H1 (cell line): ENCODE results near the gene CCDC178. TPM values are rescaled to one million over a fixed set of nuclear protein-coding genes. Genes with fewer than 3 reads are reported as not detected.

Source experiments
- CTCF ChIA-PET: fragments of 300-600 bp; sonication (Branson Sonifier 250); formaldehyde crosslinking; loops from one replicate; lab custom pipeline; 2021; ENCODE audit not compliant: partially characterized antibody; lab: Charles Lee
- POLR2A ChIA-PET: fragments of 300-600 bp; sonication (Branson Sonifier 250); formaldehyde crosslinking; loops from one replicate; lab custom pipeline; 2021; ENCODE audit warnings: inconsistent platforms; ENCODE audit not compliant: partially characterized antibody; lab: Charles Lee
- DNase-seq, 2 experiments: peaks; one replicate each; pipeline versions ENCODE4 v3.0.0 to v3.0.0-alpha.2; 2010 to 2022; ENCODE audit warnings: low spot score in 2 of 2, low read depth in 1 of 2, mixed read lengths in 1 of 2
- FAIRE-seq: peaks from 2 replicates; lab custom pipeline; 2011; peaks lifted over from hg19 to GRCh38; lab: Jason Lieb, UNC
- H2AFZ ChIP-seq: 2 replicates; pipeline ENCODE4 v1.8.1; 2012; ENCODE audit warnings: low read length, inconsistent platforms
- H2AK5ac ChIP-seq: 2 replicates; pipeline ENCODE4 v1.6.1; 2013; ENCODE audit warnings: low read depth, low read length
- H2BK120ac ChIP-seq: replicated peaks from 2 replicates; pipeline ENCODE3; 2013; ENCODE audit warnings: low read depth, low read length, inconsistent platforms
- H2BK12ac ChIP-seq: 2 replicates; pipeline ENCODE4 v1.6.1; 2013; ENCODE audit warnings: low read depth, low read length
- H2BK15ac ChIP-seq: 2 replicates; pipeline ENCODE4 v1.6.1; 2013; ENCODE audit warnings: low read length
- H2BK20ac ChIP-seq: 2 replicates; pipeline ENCODE4 v1.6.1; 2013; ENCODE audit warnings: low read length
- H2BK5ac ChIP-seq: 2 replicates; pipeline ENCODE4 v1.6.1; 2013; ENCODE audit warnings: low read depth, low read length
- H3K14ac ChIP-seq: 2 replicates; pipeline ENCODE4 v1.6.1; 2013; ENCODE audit warnings: inconsistent platforms; ENCODE audit not compliant: insufficient read length
- H3K18ac ChIP-seq: 2 replicates; pipeline ENCODE4 v1.6.1; 2013; ENCODE audit warnings: low read length; ENCODE audit errors: extremely low read depth
- H3K23ac ChIP-seq: 2 replicates; pipeline ENCODE4 v1.6.1; 2013; ENCODE audit warnings: inconsistent platforms; ENCODE audit not compliant: insufficient read length
- H3K23me2 ChIP-seq: 2 replicates; pipeline ENCODE4 v1.6.1; 2013; ENCODE audit warnings: low read depth, low read length
- H3K27ac ChIP-seq: 2 replicates; pipeline ENCODE4 v1.6.1; 2011; ENCODE audit warnings: low read depth, low read length, inconsistent platforms
- H3K27me3 ChIP-seq, 4 experiments: replicated peaks in 1 of 4; 1 replicate in 1 of 4; 2 replicates in 3 of 4; pipeline versions ENCODE4 v1.6.1 to v1.8.1; 2011 to 2013; ENCODE audit warnings: low read length in 3 of 4, mild to moderate bottlenecking in 3 of 4, inconsistent platforms in 2 of 4, mixed read lengths in 2 of 4, moderate library complexity in 1 of 4; ENCODE audit not compliant: control insufficient read depth in 3 of 4, insufficient read depth in 3 of 4; ENCODE audit errors: extremely low read depth in 1 of 4
- H3K36me3 ChIP-seq, 4 experiments: 2 replicates each; pipeline versions ENCODE4 v1.6.1 to v1.8.1; 2011 to 2013; ENCODE audit warnings: mild to moderate bottlenecking in 4 of 4, low read length in 3 of 4, moderate library complexity in 2 of 4, control low read depth in 1 of 4, inconsistent platforms in 1 of 4; ENCODE audit not compliant: insufficient read depth in 4 of 4, control insufficient read depth in 2 of 4
- H3K4ac ChIP-seq: replicated peaks from 2 replicates; pipeline ENCODE3; 2013; ENCODE audit warnings: low read length, low read depth, mixed read lengths, inconsistent platforms; ENCODE audit not compliant: insufficient read length
- H3K4me1 ChIP-seq, 4 experiments: replicated peaks in 1 of 4; 1 replicate in 1 of 4; 2 replicates in 3 of 4; pipeline versions ENCODE4 v1.6.1 to v1.8.1; 2011 to 2013; ENCODE audit warnings: low read length in 3 of 4, inconsistent platforms in 2 of 4, mixed read lengths in 1 of 4; ENCODE audit not compliant: insufficient read depth in 4 of 4, control insufficient read depth in 3 of 4
- H3K4me2 ChIP-seq, 2 experiments: 2 replicates each; pipeline versions ENCODE4 v1.6.1 to v1.8.1; 2011 to 2013; ENCODE audit warnings: low read depth in 2 of 2, low read length in 2 of 2, control low read depth in 1 of 2, inconsistent platforms in 1 of 2, mild to moderate bottlenecking in 1 of 2; ENCODE audit not compliant: insufficient read depth in 1 of 2
- H3K4me3 ChIP-seq, 4 experiments: fragments of 200-600, 300-600 bp in 1 of 4; sonication (generic), shearing (Covaris generic), sonication (Bioruptor Twin) in 1 of 4; 2 replicates each; pipeline versions ENCODE4 v1.5.1 to v1.8.1; 2011 to 2016; ENCODE audit warnings: low read length in 4 of 4, low read depth in 3 of 4, control low read depth in 2 of 4, inconsistent platforms in 2 of 4, mild to moderate bottlenecking in 2 of 4, mixed read lengths in 1 of 4, moderate library complexity in 1 of 4; ENCODE audit not compliant: insufficient read depth in 2 of 4; ENCODE audit errors: extremely low read depth in 1 of 4
- H3K56ac ChIP-seq: replicated peaks from 2 replicates; pipeline ENCODE3; 2013; ENCODE audit warnings: low read depth, mild to moderate bottlenecking, mixed read lengths, low read length, inconsistent platforms; ENCODE audit not compliant: insufficient read length
- H3K79me1 ChIP-seq: 2 replicates; pipeline ENCODE4 v1.6.1; 2013; ENCODE audit warnings: low read depth, low read length, control low read depth
- H3K79me2 ChIP-seq, 2 experiments: 2 replicates each; pipeline versions ENCODE4 v1.6.1 to v1.8.1; 2012 to 2013; ENCODE audit warnings: low read length in 2 of 2, mild to moderate bottlenecking in 2 of 2, inconsistent platforms in 1 of 2; ENCODE audit not compliant: insufficient read depth in 2 of 2, control insufficient read depth in 1 of 2
- H3K9ac ChIP-seq, 4 experiments: replicated peaks in 1 of 4; 1 replicate in 1 of 4; 2 replicates in 3 of 4; pipeline versions ENCODE4 v1.6.1 to v1.8.1; 2011 to 2013; ENCODE audit warnings: low read depth in 3 of 4, low read length in 3 of 4, control low read depth in 2 of 4, mild to moderate bottlenecking in 2 of 4, moderate library complexity in 2 of 4, inconsistent platforms in 1 of 4; ENCODE audit errors: extremely low read depth in 1 of 4
- H3K9me3 ChIP-seq, 2 experiments: 2 replicates each; pipeline versions ENCODE4 v1.6.1 to v1.8.1; 2012 to 2013; ENCODE audit warnings: mild to moderate bottlenecking in 2 of 2, moderate library complexity in 2 of 2, control low read depth in 1 of 2, inconsistent platforms in 1 of 2, low read depth in 1 of 2, low read length in 1 of 2, mixed read lengths in 1 of 2; ENCODE audit not compliant: insufficient read depth in 2 of 2
- H4K20me1 ChIP-seq, 2 experiments: replicated peaks in 1 of 2; 2 replicates each; pipeline versions ENCODE3 to v1.8.1; 2011 to 2013; ENCODE audit warnings: inconsistent platforms in 2 of 2, low read length in 2 of 2, mild to moderate bottlenecking in 1 of 2; ENCODE audit not compliant: insufficient read depth in 2 of 2, control insufficient read depth in 1 of 2
- H4K5ac ChIP-seq: 2 replicates; pipeline ENCODE4 v1.6.1; 2013; ENCODE audit warnings: low read length, low read depth, mixed read lengths, inconsistent platforms; ENCODE audit not compliant: insufficient read length
- H4K8ac ChIP-seq: 2 replicates; pipeline ENCODE4 v1.8.0; 2013; ENCODE audit warnings: mild to moderate bottlenecking, moderate library complexity, low read length, inconsistent platforms; ENCODE audit not compliant: insufficient read depth; ENCODE audit errors: extremely low read depth
- H4K91ac ChIP-seq: replicated peaks from 2 replicates; pipeline ENCODE3; 2013; ENCODE audit warnings: low read length, mixed read lengths, inconsistent platforms; ENCODE audit not compliant: insufficient read length
- CEBPB ChIP-seq: IDR thresholded peaks from 2 replicates; pipeline ENCODE4 v1.6.1; 2012; ENCODE audit warnings: low read depth, low read length
- CHD2 ChIP-seq: IDR thresholded peaks from 2 replicates; pipeline ENCODE4 v1.6.1; 2012; ENCODE audit warnings: low read length, improper control_type of control experiment
- EP300 ChIP-seq, 2 experiments: IDR thresholded peaks; 1 replicate in 1 of 2; 2 replicates in 1 of 2; pipeline ENCODE4 v1.6.1; 2011 to 2012; ENCODE audit warnings: low read depth in 2 of 2, low read length in 2 of 2, mild to moderate bottlenecking in 2 of 2, borderline replicate concordance in 1 of 2, inconsistent platforms in 1 of 2, moderate library complexity in 1 of 2
- JUN ChIP-seq: IDR thresholded peaks from 2 replicates; pipeline ENCODE4 v1.6.1; 2011; ENCODE audit warnings: low read depth, mild to moderate bottlenecking, improper control_type of control experiment, low read length
- NANOG ChIP-seq: IDR thresholded peaks from 2 replicates; pipeline ENCODE4 v1.6.1; 2011; ENCODE audit warnings: low read length, low read depth, mild to moderate bottlenecking, inconsistent platforms; ENCODE audit not compliant: insufficient read depth, poor library complexity, severe bottlenecking
- PHF8 ChIP-seq: fragments of 200-600 bp; sonication (generic); conservative IDR thresholded peaks from 2 replicates; pipeline ENCODE4 v1.7.1; 2012; ENCODE audit warnings: low read depth, mild to moderate bottlenecking, inconsistent platforms, low read length, moderate library complexity
- POLR2AphosphoS5 ChIP-seq: IDR thresholded peaks from 2 replicates; pipeline ENCODE4 v1.6.1; 2011; ENCODE audit warnings: low read depth, low read length
- POU5F1 ChIP-seq: IDR thresholded peaks from 2 replicates; pipeline ENCODE4 v1.6.1; 2011; ENCODE audit warnings: low read depth, mild to moderate bottlenecking, low read length, moderate library complexity
- RFX5 ChIP-seq: IDR thresholded peaks from 2 replicates; pipeline ENCODE4 v1.6.1; 2011; ENCODE audit warnings: low read depth, low read length, improper control_type of control experiment, borderline replicate concordance
- RNF2 ChIP-seq: fragments of 200-900, 300-1000 bp; sonication (generic); IDR thresholded peaks from 2 replicates; pipeline ENCODE4 v1.7.1; 2016; ENCODE audit warnings: borderline replicate concordance, low read depth, mild to moderate bottlenecking, antibody characterized with exemption, low read length; ENCODE audit not compliant: poor library complexity, severe bottlenecking; ENCODE audit errors: missing control alignments
- RXRA ChIP-seq: IDR thresholded peaks from 2 replicates; pipeline ENCODE4 v1.6.1; 2011; ENCODE audit warnings: low read depth, mild to moderate bottlenecking, low read length, moderate library complexity; ENCODE audit not compliant: insufficient read depth
- SIRT6 ChIP-seq: IDR thresholded peaks from one replicate; pipeline ENCODE4 v1.7.1; 2012; ENCODE audit warnings: low read length, inconsistent platforms
- SP1 ChIP-seq: IDR thresholded peaks from 2 replicates; pipeline ENCODE4 v1.6.1; 2011; ENCODE audit warnings: low read depth, low read length
- SRF ChIP-seq: IDR thresholded peaks from 2 replicates; pipeline ENCODE4 v1.6.1; 2011; ENCODE audit warnings: mild to moderate bottlenecking, low read depth, low read length, moderate library complexity
- TAF1 ChIP-seq: IDR thresholded peaks from 2 replicates; pipeline ENCODE4 v1.6.1; 2011; ENCODE audit warnings: mild to moderate bottlenecking, low read depth, low read length
- ZNF274 ChIP-seq: IDR thresholded peaks from 2 replicates; pipeline ENCODE4 v1.7.0; 2012; ENCODE audit warnings: low read length, borderline replicate concordance; ENCODE audit errors: extremely low read depth
- WGBS, 2 experiments: shearing (Covaris generic) in 1 of 2; methylation state at CpG; one replicate each; pipeline versions ENCODE4 v1.1.6 to v1.1.7; 2013 to 2015; ENCODE audit warnings: low lambda C conversion rate in 2 of 2, mixed read lengths in 2 of 2, inconsistent platforms in 1 of 2, low coverage in 1 of 2, missing lambda C conversion rate in 1 of 2; ENCODE audit not compliant: insufficient replicate concordance in 2 of 2, insufficient coverage in 1 of 2, insufficient read length in 1 of 2; ENCODE audit errors: extremely low coverage in 1 of 2, missing lambda C conversion rate in 1 of 2; 5-methylcytosine and 5-hydroxymethylcytosine counted together
- polyA plus RNA-seq, 7 experiments: library from polyadenylated mRNA; depleted of rRNA in 3 of 7; stranded (reverse) in 5 of 7; unstranded in 2 of 7; fragments of >200 nt in 5 of 7; fragments of 200-250 nt in 2 of 7; gene quantifications; 1 replicate in 5 of 7; 2 replicates in 1 of 7; 4 replicates in 1 of 7; pipeline versions ENCODE4 v1.2.1 to v1.2.3, GENCODE V29; 2011 to 2013; ENCODE audit warnings: missing spikeins in 2 of 7, mixed read lengths in 2 of 7
- total RNA-seq: library from RNA; stranded (reverse); fragmentation: NEBNext Ultra II Directional; extraction: Animal tissue kit (Norgen Biotek cat#: 25700); gene quantifications from 2 replicates; pipeline ENCODE4 v1.2.1, GENCODE V29; 2021

CCDC178 gene
- total and polyA plus RNA-seq, 2 of the 8 experiments (the other 6 are each of a cell fraction or from before 2014, with no cell fraction given), result not detected

- Histone ChIP-seq H3K14ac (no peak overlapping the region), H2AFZ (no peak overlapping the region), H2BK20ac (no peak overlapping the region), H2BK120ac (no peak overlapping the region), H3K18ac (no peak overlapping the region), H3K79me2 (no peaks in the 10 kb centered on the region), H2BK12ac (no peak overlapping the region), H3K79me1 (no peaks in the 10 kb centered on the region), H2AK5ac (no peak overlapping the region), H3K4ac (no peak overlapping the region), H3K36me3 (no peaks in the 10 kb centered on the region), H3K27me3 (no peaks in the 10 kb centered on the region), H3K23me2 (no peaks in the 10 kb centered on the region), H3K27ac (no peak overlapping the region), H3K4me2 (no peak overlapping the region), H4K91ac (no peak overlapping the region), H3K4me1 (no peaks in the 10 kb centered on the region), H3K4me3 (no peak overlapping the region), H3K56ac (no peak overlapping the region), H2BK15ac (no peak overlapping the region), H4K8ac (no peak overlapping the region), H3K9me3 (no peaks in the 10 kb centered on the region), H3K9ac (no peak overlapping the region), H4K20me1 (no peaks in the 10 kb centered on the region), H2BK5ac (no peak overlapping the region), H3K23ac (no peak overlapping the region), H4K5ac (no peak overlapping the region)
- 91% methylated on average over 3 of the region's 3 CpGs; no CpG with 5 or more reads in 1 of the 2 experiments for WGBS, 2 experiments
- CTCF ChIA-PET, result no interaction called here
- DNase-seq (no peak), FAIRE-seq (no peak)
- POLR2A ChIA-PET, result no interaction called here
- TF ChIP-seq RFX5 (no peak), JUN (no peak), SIRT6 (no peak), TAF1 (no peak), EP300 (IDR thresholded peaks at IDR 0.05; ENCODE audit: borderline replicate concordance in 1 of 2, low read depth in 2 of 2, low read length in 2 of 2) (no peak), SRF (no peak), CHD2 (no peak), POLR2AphosphoS5 (no peak), CEBPB (no peak), POU5F1 (no peak), NANOG (no peak), SP1 (no peak), RNF2 (no peak), PHF8 (no peak), ZNF274 (no peak), RXRA (no peak)
Observed at GRCh38 chr18:33074125-33074524, 366.4 kb downstream of the CCDC178 start.
